ES-I3 (cell line): ENCODE measurements around the gene RNF6.

Source experiments
- H3K36me3 ChIP-seq: 2 replicates; pipeline ENCODE4 v1.6.1; 2013; ENCODE audit warnings: mild to moderate bottlenecking, low read length, control low read depth, moderate library complexity; ENCODE audit not compliant: insufficient read depth
- H3K4me1 ChIP-seq: 2 replicates; pipeline ENCODE4 v1.6.1; 2013; ENCODE audit warnings: mild to moderate bottlenecking, control low read depth, low read length; ENCODE audit not compliant: insufficient read depth
- H3K9ac ChIP-seq: 2 replicates; pipeline ENCODE4 v1.6.1; 2013; ENCODE audit warnings: low read depth, mild to moderate bottlenecking, low read length, moderate library complexity
- H3K9me3 ChIP-seq: 2 replicates; pipeline ENCODE4 v1.6.1; 2013; ENCODE audit warnings: mild to moderate bottlenecking, low read length, moderate library complexity; ENCODE audit not compliant: control insufficient read depth, insufficient read depth

The RNF6 gene

GRCh38 chr13:26247011-26247410 lies 24.9 kb upstream of the RNF6 start:
- Histone ChIP-seq H3K4me1 (no peaks in the 10 kb centered on the region), H3K9ac (no peak overlapping the region), H3K36me3 (no peaks in the 10 kb centered on the region), H3K9me3 (peaks cover 8% of the 10 kb centered on the region; the same call in 1 of the 2 replicates)

GRCh38 chr13:26246154-26246553 lies 24.0 kb upstream of the RNF6 start:
- Histone ChIP-seq H3K36me3 (no peaks in the 10 kb centered on the region), H3K4me1 (no peaks in the 10 kb centered on the region), H3K9me3 (peaks cover 9% of the 10 kb centered on the region; the same call in 1 of the 2 replicates), H3K9ac (no peak overlapping the region)

- H3K9me3 ChIP-seq: no peaks in the 10 kb centered on the region
- no peaks in the 10 kb centered on the region for H3K36me3 ChIP-seq
- H3K4me1 ChIP-seq: no peaks in the 10 kb centered on the region
- no peak overlapping the region for H3K9ac ChIP-seq
Measured at GRCh38 chr13:26236296-26236695, 14.2 kb upstream of the RNF6 start.

- no peak overlapping the region for H3K9ac ChIP-seq
- no peaks in the 10 kb centered on the region for H3K9me3 ChIP-seq
- H3K36me3 ChIP-seq: no peaks in the 10 kb centered on the region
- H3K4me1 ChIP-seq: no peaks in the 10 kb centered on the region
Measured at GRCh38 chr13:26230703-26231102, 8.6 kb upstream of the RNF6 start.

GRCh38 chr13:26229080-26229615 lies 7.0 kb upstream of the RNF6 start:
- Histone ChIP-seq H3K9ac (no peak overlapping the region), H3K36me3 (no peaks in the 10 kb centered on the region), H3K4me1 (no peaks in the 10 kb centered on the region), H3K9me3 (no peaks in the 10 kb centered on the region)

GRCh38 chr13:26228096-26228495 lies 6.0 kb upstream of the RNF6 start:
- Histone ChIP-seq H3K4me1 (no peaks in the 10 kb centered on the region), H3K9me3 (no peaks in the 10 kb centered on the region), H3K9ac (no peak overlapping the region), H3K36me3 (no peaks in the 10 kb centered on the region)

GRCh38 chr13:26227166-26227971 lies 5.3 kb upstream of the RNF6 start:
- Histone ChIP-seq H3K9me3 (no peaks in the 10 kb centered on the region), H3K4me1 (no peaks in the 10 kb centered on the region), H3K9ac (no peak overlapping the region), H3K36me3 (no peaks in the 10 kb centered on the region)

- Histone ChIP-seq H3K9ac (no peak overlapping the region), H3K36me3 (no peaks in the 10 kb centered on the region), H3K4me1 (no peaks in the 10 kb centered on the region), H3K9me3 (no peaks in the 10 kb centered on the region)
Measured at GRCh38 chr13:26225896-26226617, 3.9 kb upstream of the RNF6 start.

- peaks cover 11% of the 10 kb centered on the region for H3K36me3 ChIP-seq
- peaks cover 6% of the 10 kb centered on the region; the same call in 1 of the 2 replicates for H3K4me1 ChIP-seq
Measured at GRCh38 chr13:26222520-26223046, 469 bp upstream of the RNF6 start.

GRCh38 chr13:26221399-26221720 lies 754 bp downstream of the RNF6 start:
- Histone ChIP-seq H3K4me1 (peaks cover 6% of the 10 kb centered on the region; the same call in 1 of the 2 replicates), H3K9me3 (no peaks in the 10 kb centered on the region), H3K9ac (peak overlapping the region; percentile 71), H3K36me3 (peaks cover 17% of the 10 kb centered on the region)

More at GRCh38 chr13:26222520-26223046, 469 bp upstream of the RNF6 start:
- Histone ChIP-seq H3K9me3 (no peaks in the 10 kb centered on the region), H3K9ac (peak overlapping the region; percentile 71)

- no peaks in the 10 kb centered on the region for H3K9me3 ChIP-seq
- H3K4me1 ChIP-seq: peaks cover 6% of the 10 kb centered on the region; the same call in 1 of the 2 replicates
- peaks cover 17% of the 10 kb centered on the region for H3K36me3 ChIP-seq
- H3K9ac ChIP-seq: no peak overlapping the region
Measured at GRCh38 chr13:26220575-26220974, 1.5 kb downstream of the RNF6 start.

GRCh38 chr13:26219726-26220125 lies 2.4 kb downstream of the RNF6 start:
- Histone ChIP-seq H3K36me3 (peaks cover 21% of the 10 kb centered on the region), H3K4me1 (peaks cover 6% of the 10 kb centered on the region; the same call in 1 of the 2 replicates), H3K9ac (no peak overlapping the region), H3K9me3 (no peaks in the 10 kb centered on the region)

- Histone ChIP-seq H3K9me3 (no peaks in the 10 kb centered on the region), H3K9ac (no peak overlapping the region), H3K36me3 (peaks cover 28% of the 10 kb centered on the region), H3K4me1 (peaks cover 6% of the 10 kb centered on the region; the same call in 1 of the 2 replicates)
Measured at GRCh38 chr13:26216042-26216441, 6.1 kb downstream of the RNF6 start.

- Histone ChIP-seq H3K9ac (no peak overlapping the region), H3K9me3 (no peaks in the 10 kb centered on the region), H3K4me1 (no peaks in the 10 kb centered on the region), H3K36me3 (peaks cover 19% of the 10 kb centered on the region)
Measured at GRCh38 chr13:26213982-26214381, 8.1 kb downstream of the RNF6 start.
